Cerebellar nuclear complex (tissue), 1 donor: Measurements from ENCODE around the gene SLCO2B1.

Source experiments
- DNase-seq, 2 experiments: peaks; one replicate each; lab custom pipeline; 2025; lab: John Stamatoyannopoulos, UW

Gene SLCO2B1

DNA sequence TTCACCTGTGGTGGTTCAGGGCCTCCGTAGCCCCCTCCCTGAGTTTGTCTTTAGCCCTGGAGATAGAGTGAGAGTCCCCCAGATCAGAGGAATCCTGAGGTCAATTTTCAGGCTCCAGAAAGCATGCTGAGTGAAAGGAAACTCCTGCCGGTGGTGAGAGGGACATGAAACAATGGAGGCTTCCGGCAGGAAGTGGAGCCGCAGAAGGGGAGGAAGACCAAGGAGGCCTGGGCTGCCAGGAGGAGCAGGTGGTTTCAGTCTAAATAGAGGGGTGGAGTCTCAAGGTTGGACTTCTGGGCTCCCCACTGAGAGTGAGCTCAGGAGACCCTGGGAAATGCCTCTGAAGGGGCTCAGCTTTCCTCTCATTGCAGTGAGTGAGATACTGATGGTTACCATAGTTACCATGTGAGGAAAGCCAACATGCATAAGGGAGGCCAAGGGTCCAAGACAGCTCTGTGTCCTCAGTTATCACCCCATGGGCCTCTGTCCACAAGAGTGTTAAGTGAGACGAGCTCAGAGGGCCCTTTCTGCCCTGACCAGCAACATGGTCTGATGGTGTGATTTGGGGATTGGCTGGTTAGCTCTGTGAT lies 10.7 kb downstream of the SLCO2B1 start:
- DNase-seq: no peak

GRCh38 chr11:75162954-75163353 lies 12.0 kb downstream of the SLCO2B1 start:
- DNase-seq: no peak

DNA sequence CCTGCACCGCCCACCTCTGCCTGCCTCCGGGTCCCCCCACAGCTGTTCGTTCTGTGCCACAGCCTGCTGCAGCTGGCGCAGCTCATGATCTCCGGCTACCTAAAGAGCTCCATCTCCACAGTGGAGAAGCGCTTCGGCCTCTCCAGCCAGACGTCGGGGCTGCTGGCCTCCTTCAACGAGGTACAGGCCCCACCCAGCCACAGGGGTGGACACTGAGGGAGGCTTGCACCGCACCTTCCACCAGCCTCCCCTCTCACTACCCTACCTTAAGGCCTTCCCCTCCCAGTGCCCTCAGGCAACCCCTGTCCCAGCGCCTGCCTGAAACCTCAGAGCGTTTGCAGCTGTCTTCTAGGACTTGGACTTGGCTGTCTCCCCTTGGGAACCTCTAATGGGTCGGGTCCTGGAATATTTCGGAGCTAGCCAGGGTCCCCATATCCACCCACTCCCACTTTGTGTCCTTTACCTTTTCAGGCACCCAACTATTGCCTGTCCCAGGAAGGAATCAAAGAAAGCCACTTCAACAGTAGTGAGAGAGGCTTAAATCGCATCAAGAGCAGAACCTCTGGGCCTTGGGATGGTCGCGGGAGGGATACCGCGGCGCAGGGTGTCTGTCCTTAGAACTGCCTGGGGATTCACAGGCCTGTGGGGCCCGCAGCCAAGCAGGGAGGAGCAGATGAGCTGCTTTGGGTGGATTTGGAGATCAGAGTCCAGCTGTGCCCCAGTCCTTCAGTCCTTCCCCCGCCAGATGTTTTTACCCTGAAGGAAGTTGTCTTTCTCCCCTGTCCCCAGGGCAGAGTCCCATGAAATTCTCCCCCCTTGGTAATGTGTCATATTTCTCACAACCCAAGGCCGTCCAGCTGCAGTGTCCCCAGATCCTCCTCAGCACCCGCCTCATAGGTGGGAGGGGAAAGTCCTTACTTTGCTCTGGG lies 13.3 kb downstream of the SLCO2B1 start:
- DNase-seq: no peak

DNA sequence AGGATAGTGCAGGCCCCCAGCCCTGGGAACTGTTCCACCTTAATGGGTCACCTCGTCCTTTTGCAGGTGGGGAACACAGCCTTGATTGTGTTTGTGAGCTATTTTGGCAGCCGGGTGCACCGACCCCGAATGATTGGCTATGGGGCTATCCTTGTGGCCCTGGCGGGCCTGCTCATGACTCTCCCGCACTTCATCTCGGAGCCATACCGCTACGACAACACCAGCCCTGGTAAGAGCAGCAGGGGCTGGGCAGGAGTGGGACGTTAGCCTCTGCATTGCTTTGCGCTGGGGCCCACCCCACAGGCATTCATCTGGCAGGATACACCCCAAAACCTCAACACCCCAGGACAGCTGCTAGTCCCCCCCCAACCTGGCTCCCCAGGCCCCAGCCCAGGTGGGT lies 14.8 kb downstream of the SLCO2B1 start:
- DNase-seq: no peak

GRCh38 chr11:75166791-75167190 lies 15.9 kb downstream of the SLCO2B1 start:
- no peak for DNase-seq

GRCh38 chr11:75167617-75168016 lies 16.7 kb downstream of the SLCO2B1 start:
- DNase-seq: no peak

GRCh38 chr11:75169101-75169885 lies 18.4 kb downstream of the SLCO2B1 start:
- no peak for DNase-seq

- no peak for DNase-seq
These were observed 19.8 kb downstream of the SLCO2B1 start for GRCh38 chr11:75170516-75171201.

- DNase-seq: no peak
These were observed 22.4 kb downstream of the SLCO2B1 start for GRCh38 chr11:75173336-75173735.

DNA sequence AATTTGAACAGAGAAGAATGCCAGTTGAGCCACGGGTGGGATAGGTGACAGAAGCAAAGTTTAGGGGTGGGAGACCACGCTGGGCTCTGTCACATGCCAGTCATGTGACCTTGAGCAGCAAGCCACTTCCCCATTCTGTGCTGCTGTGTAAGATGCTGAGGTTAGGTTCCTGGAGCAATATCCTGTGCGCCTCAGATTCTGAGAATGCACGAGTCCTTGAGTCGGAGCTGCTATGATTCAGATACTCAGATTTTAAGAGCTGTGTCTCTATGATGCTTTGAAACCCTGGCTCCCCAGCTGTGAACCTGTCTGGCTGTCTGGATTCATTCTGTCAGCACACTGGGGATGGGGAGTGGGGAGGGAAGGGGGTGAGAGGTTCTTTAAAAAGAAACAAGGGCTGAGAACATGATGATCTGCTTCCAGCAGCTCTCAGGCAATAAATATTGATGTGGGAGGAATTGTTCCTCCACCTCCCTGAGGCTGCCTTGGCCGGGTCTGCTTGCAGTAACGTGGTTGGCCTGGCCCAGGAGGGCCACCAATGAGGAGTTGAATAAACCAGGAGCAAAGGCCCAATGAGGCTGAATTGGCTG lies 24.0 kb downstream of the SLCO2B1 start:
- DNase-seq: no peak

DNA sequence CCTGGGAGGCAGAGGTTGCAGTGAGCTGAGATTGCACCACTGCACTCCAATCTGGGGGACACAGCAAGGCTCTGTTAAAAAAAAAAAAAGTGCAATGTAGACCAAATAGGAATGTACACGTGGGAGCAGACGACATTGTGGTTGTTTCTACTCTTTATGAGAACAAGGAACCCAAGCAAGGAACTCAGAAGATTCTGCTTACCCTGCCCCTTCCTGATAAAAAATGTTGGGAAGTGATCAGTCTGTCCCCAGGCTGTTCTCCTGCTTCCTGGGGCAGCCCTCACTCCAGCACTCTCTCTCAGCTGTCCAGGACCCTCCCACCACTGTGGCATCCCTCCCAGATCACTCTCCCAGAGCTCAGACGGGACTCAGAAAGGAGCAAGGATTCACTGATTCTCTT lies 31.8 kb downstream of the SLCO2B1 start:
- no peak for DNase-seq

- DNase-seq: no peak
These were observed 33.1 kb downstream of the SLCO2B1 start for GRCh38 chr11:75184051-75184450.

DNA sequence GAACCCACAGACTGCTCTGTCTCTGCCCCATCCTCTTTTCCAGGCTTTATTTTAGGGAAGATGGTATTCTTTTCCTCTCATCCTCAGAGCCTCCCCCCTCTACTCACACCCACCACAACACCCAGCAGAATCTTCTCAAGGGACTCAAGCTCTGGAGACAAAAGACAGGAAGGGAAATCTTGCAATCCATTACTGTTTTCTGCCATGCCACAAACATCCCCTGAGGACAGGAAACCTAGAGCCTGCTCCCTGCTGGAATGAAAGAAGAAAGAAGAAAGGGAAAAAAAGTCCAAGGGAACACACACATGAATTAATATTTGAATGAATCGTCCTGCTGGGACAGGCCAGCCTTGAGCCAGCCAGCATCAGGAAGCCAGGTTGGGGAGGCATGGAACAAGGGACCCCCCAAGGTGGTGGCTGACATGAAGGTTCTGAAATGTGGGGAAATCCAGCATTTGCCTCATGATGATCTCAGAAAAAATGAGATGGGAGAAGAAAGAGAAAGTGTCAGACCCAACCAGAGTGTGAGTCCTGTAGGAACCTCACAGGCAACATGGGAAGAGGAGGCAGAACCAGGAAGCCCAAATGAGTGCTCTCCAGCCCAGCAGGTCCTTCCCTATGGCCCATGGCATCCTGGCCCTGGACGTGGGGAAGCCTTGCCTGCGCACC lies 34.0 kb downstream of the SLCO2B1 start:
- DNase-seq: no peak

GRCh38 chr11:75185866-75186265 lies 35.0 kb downstream of the SLCO2B1 start:
- DNase-seq: no peak

DNA sequence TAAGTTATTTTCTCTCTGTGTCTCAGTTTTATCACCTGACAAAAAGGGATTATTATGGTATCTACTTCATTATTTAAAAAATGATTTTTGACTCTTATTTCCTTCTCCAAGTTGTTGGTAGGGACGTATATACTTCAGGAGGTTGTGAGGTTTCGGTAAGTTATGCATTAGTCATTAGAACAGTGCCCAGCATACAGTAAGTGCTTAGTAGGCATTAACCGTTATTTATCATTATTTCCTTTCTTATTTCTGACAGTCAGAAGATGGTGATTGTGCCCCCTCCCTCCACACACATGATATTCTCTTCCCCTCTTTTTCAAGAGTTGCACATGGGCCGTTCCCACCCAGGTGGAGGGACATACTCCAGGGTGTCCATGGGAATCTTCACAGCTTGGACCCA lies 36.1 kb downstream of the SLCO2B1 start:
- no peak for DNase-seq

DNA sequence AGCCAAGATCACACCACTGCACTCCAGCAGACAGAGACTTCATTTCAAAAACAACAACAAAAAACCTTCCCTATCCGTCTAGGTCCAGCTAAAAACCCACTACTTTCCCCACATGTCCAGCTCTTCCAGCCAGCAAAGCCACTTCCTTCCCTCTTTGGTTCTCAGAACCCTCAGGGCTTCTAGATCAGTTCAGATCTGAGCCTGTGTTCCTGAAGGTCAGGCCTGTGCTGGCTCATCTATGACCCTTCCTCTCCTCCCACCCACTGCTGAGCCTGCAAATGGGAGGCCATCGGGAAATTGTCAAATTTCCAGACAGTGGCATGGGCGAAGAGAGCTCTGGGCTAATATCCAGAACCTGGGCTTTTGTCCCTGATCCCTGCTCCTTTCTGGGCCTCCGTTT lies 37.8 kb downstream of the SLCO2B1 start:
- DNase-seq: no peak

DNA sequence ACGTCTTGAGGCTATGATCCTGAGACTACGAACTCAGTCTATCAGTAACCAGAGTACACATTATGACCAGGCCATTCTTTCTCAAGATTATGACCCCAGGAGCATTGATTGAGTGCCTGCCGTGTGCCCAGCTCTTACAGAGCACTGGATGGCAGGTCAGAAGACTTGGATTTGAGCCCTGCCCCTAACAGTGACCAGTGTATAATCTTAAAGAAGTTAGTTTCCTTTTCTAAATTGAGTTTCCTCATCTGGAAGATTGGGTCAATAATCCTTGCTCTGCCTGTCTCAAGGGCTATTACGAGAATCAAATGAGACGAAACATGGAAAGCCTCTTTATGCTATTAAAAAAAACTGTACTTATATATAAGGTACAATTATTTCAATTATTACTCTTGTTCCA lies 38.2 kb downstream of the SLCO2B1 start:
- DNase-seq: no peak

DNA sequence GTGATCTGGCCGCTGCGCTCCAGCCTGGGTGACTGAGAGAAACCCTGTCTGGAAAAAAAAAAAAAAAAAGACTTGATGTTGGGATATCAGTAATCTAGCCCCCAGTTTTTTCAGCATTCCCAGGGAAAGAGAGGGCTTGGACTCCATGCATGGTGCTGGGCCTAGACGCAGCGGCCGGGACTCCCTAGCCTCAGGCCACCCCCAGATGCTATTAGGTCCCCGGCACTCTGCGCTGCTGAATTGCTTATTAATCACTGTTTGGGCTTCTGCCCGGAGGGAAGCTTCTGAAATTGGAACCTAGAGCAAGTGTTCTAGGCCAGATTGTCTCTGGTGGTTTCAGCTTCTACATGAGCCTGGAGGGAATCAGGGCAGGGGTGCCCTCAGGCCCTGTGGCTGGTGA lies 39.0 kb downstream of the SLCO2B1 start:
- no peak for DNase-seq

GRCh38 chr11:75190652-75191329 lies 39.9 kb downstream of the SLCO2B1 start:
- no peak for DNase-seq

- DNase-seq: no peak
These were observed 40.4 kb downstream of the SLCO2B1 start for GRCh38 chr11:75191330-75191717.

DNA sequence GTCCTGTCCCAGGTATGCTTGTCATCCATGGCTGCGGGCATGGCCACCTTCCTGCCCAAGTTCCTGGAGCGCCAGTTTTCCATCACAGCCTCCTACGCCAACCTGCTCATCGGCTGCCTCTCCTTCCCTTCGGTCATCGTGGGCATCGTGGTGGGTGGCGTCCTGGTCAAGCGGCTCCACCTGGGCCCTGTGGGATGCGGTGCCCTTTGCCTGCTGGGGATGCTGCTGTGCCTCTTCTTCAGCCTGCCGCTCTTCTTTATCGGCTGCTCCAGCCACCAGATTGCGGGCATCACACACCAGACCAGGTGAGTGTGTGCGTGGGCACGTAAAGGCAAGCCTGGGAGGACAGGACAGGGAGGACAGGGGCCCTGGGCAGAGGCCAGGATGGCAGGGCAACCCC lies 42.4 kb downstream of the SLCO2B1 start:
- DNase-seq: no peak
